ENCODE results near the gene HERC4.
"Not testable (repeated sequence)": the region's sequence is repeated elsewhere in the genome, so short reads cannot be mapped to it uniquely, and the experiment has no call there.

The HERC4 gene

GRCh38 chr10:67990093-67990492, 85.0 kb downstream of the HERC4 start:
- DNase-seq (ENCODE audit: low spot score), result no peak
- Histone ChIP-seq H3K4me3 (no peak overlapping the region), H3K27ac (no peak overlapping the region)
- TF ChIP-seq CTCF (IDR thresholded peaks at IDR 0.05), result no peak

- Histone ChIP-seq H3K27ac (no peak overlapping the region), H3K4me3 (no peak overlapping the region)
- TF ChIP-seq CTCF (IDR thresholded peaks at IDR 0.05), result no peak
- no peak for DNase-seq (ENCODE audit: low spot score)
These were observed 86.5 kb downstream of the HERC4 start for GRCh38 chr10:67988606-67989005.

GRCh38 chr10:67982603-67983002, 92.5 kb downstream of the HERC4 start:
- H3K27ac ChIP-seq; H3K4me3 ChIP-seq; DNase-seq (ENCODE audit: low spot score): not testable (repeated sequence)

GRCh38 chr10:67978749-67979148, 96.3 kb downstream of the HERC4 start:
- DNase-seq (ENCODE audit: low spot score), result no peak
- Histone ChIP-seq H3K4me3 (no peak overlapping the region), H3K27ac (no peak overlapping the region)
- no peak for TF ChIP-seq CTCF (IDR thresholded peaks at IDR 0.05)

- H3K27ac ChIP-seq, result no peak overlapping the region
- no peak overlapping the region for H3K4me3 ChIP-seq
- no peak for TF ChIP-seq CTCF (IDR thresholded peaks at IDR 0.05)
- no peak for DNase-seq (ENCODE audit: low spot score)
These were observed 97.8 kb downstream of the HERC4 start for GRCh38 chr10:67977251-67977650.

- no peak overlapping the region for H3K27ac ChIP-seq
- no peak overlapping the region for H3K4me3 ChIP-seq
- DNase-seq (ENCODE audit: low spot score), result no peak
- TF ChIP-seq CTCF (IDR thresholded peaks at IDR 0.05), result no peak
These were observed 98.5 kb downstream of the HERC4 start for GRCh38 chr10:67976292-67977245.

GRCh38 chr10:67975871-67976270, 99.2 kb downstream of the HERC4 start:
- Histone ChIP-seq H3K27ac (no peak overlapping the region), H3K4me3 (no peak overlapping the region)
- DNase-seq (ENCODE audit: low spot score), result no peak
- no peak for TF ChIP-seq CTCF (IDR thresholded peaks at IDR 0.05)

Data from coronary artery (tissue), 2 donors.